ENCODE measurements around the gene ZNF430. TPM values are rescaled to one million over a fixed set of nuclear protein-coding genes. Genes with fewer than 3 reads are reported as not detected.

The ZNF430 gene
- total and polyA plus RNA-seq, 9 of the 15 experiments (the other 6 are each of a cell fraction or from before 2014, with no cell fraction given) = 4.7 to 15.4 (median 9.4) TPM

- TF ChIP-seq BCLAF1 (IDR thresholded peaks at IDR 0.05; ENCODE audit: borderline replicate concordance in 1 of 2, control insufficient read depth in 1 of 2, low read depth in 2 of 2, low read length in 1 of 2) (no peak), RBM14 (IDR thresholded peaks at IDR 0.05; ENCODE audit: borderline replicate concordance, insufficient read depth, low read depth, low read length) (no peak), GTF2F1 (IDR thresholded peaks at IDR 0.05; ENCODE audit: low read depth, low read length) (peak; percentile 31; the same call in 1 of the 2 replicates), PTRF (tag; IDR thresholded peaks at IDR 0.05) (no peak), SLC30A9 (CRISPR knock-in tag; IDR thresholded peaks at IDR 0.05) (no peak), CXXC5 (CRISPR knock-in tag; IDR thresholded peaks at IDR 0.05) (peak; percentile 79), TSHZ1 (CRISPR knock-in tag; IDR thresholded peaks at IDR 0.05) (no peak), ZNF780A (CRISPR knock-in tag; IDR thresholded peaks at IDR 0.05) (no peak), SMARCA4 (IDR thresholded peaks at IDR 0.05) (no peak), ILF3 (IDR thresholded peaks at IDR 0.05; ENCODE audit: borderline replicate concordance) (no peak)
- TF ChIP-seq, protein P1, sequence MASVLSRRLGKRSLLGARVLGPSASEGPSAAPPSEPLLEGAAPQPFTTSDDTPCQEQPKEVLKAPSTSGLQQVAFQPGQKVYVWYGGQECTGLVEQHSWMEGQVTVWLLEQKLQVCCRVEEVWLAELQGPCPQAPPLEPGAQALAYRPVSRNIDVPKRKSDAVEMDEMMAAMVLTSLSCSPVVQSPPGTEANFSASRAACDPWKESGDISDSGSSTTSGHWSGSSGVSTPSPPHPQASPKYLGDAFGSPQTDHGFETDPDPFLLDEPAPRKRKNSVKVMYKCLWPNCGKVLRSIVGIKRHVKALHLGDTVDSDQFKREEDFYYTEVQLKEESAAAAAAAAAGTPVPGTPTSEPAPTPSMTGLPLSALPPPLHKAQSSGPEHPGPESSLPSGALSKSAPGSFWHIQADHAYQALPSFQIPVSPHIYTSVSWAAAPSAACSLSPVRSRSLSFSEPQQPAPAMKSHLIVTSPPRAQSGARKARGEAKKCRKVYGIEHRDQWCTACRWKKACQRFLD (CRISPR knock-in tag; IDR thresholded peaks at IDR 0.05) = no peak
- TF ChIP-seq, protein P2, sequence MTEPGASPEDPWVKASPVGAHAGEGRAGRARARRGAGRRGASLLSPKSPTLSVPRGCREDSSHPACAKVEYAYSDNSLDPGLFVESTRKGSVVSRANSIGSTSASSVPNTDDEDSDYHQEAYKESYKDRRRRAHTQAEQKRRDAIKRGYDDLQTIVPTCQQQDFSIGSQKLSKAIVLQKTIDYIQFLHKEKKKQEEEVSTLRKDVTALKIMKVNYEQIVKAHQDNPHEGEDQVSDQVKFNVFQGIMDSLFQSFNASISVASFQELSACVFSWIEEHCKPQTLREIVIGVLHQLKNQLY (CRISPR knock-in tag; conservative IDR thresholded peaks at IDR 0.05) = no peak
- TF ChIP-seq, protein P3, sequence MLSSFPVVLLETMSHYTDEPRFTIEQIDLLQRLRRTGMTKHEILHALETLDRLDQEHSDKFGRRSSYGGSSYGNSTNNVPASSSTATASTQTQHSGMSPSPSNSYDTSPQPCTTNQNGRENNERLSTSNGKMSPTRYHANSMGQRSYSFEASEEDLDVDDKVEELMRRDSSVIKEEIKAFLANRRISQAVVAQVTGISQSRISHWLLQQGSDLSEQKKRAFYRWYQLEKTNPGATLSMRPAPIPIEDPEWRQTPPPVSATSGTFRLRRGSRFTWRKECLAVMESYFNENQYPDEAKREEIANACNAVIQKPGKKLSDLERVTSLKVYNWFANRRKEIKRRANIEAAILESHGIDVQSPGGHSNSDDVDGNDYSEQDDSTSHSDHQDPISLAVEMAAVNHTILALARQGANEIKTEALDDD (IDR thresholded peaks at IDR 0.05) = no peak
Measured at GRCh38 chr19:21082011-21082975, 61.8 kb downstream of the ZNF430 start, which contains the start of gene ZNF714 (continued).

Data from K562 (cell line).